Psoas muscle (tissue), 8 donors: ENCODE data around the gene TIGD7. TPM values are rescaled to one million over a fixed set of nuclear protein-coding genes. Genes with fewer than 3 reads are reported as not detected.
"Not testable (repeated sequence)": the region's sequence is repeated elsewhere in the genome, so short reads cannot be mapped to it uniquely, and the experiment has no call there.

ENCODE experiments used
- ATAC-seq, 4 donors: fragments of 200-7000 bp; cut with Tn5 transposase; one replicate each; pipeline ENCODE4 v1.9.1; 2020; ENCODE audit warnings: moderate library complexity in 3 of 4, mild to moderate bottlenecking in 2 of 4
- DNase-seq, 2 donors: peaks; one replicate each; pipeline ENCODE4 v3.0.0-alpha.2; 2020
- H3K27ac ChIP-seq: fragments of 200-600 bp; one replicate; pipeline ENCODE4 v1.8.0; 2022
- H3K27me3 ChIP-seq, 3 donors: fragments of 200-600 bp in 1 of 3; one replicate each; pipeline versions ENCODE4 v1.6.1 to v1.8.0; 2013 to 2022; ENCODE audit warnings: low read length in 2 of 3, mild to moderate bottlenecking in 2 of 3, moderate library complexity in 1 of 3; ENCODE audit not compliant: insufficient read depth in 3 of 3
- H3K36me3 ChIP-seq, 2 donors: fragments of 200-600 bp in 1 of 2; one replicate each; pipeline versions ENCODE4 v1.6.1 to v1.8.0; 2013 to 2022; ENCODE audit warnings: low read depth in 1 of 2, mild to moderate bottlenecking in 1 of 2, moderate library complexity in 1 of 2; ENCODE audit not compliant: insufficient read depth in 1 of 2
- H3K4me1 ChIP-seq: fragments of 200-600 bp; one replicate; pipeline ENCODE4 v1.8.0; 2022
- H3K4me3 ChIP-seq: fragments of 200-600 bp; one replicate; pipeline ENCODE4 v1.8.0; 2022; ENCODE audit warnings: mild to moderate bottlenecking
- H3K9me3 ChIP-seq: fragments of 200-600 bp; one replicate; pipeline ENCODE4 v1.8.0; 2022
- CTCF ChIP-seq: fragments of 200-600 bp; IDR thresholded peaks from one replicate; pipeline ENCODE4 v1.8.0; 2022; ENCODE audit warnings: antibody characterized with exemption
- WGBS, 3 donors: extraction: QIAGEN DNeasy Blood & Tissue Kit; methylation state at CpG; one replicate each; pipeline versions ENCODE4 v1.1.6 to v1.1.7; 2013; 5-methylcytosine and 5-hydroxymethylcytosine counted together
- intact Hi-C, 2 donors: fragments of 100-400 bp; cut with DNase I; formaldehyde crosslinking; loops; one replicate each; pipeline versions ENCODE4 v1.11.0 to v1.14.2; 2022
- polyA plus RNA-seq, 3 donors: library from polyadenylated mRNA; stranded (reverse); fragments of 200-250 nt; gene quantifications; one replicate each; pipeline ENCODE4 v1.2.3, GENCODE V29; 2013
- total RNA-seq, 4 donors: library from RNA; stranded (reverse); fragmentation: NEBNext Ultra II Directional in 2 of 4; extraction: Animal tissue kit (Norgen Biotek cat#: 25700) in 2 of 4; gene quantifications; one replicate each; pipeline versions ENCODE4 v1.2.1 to v1.2.4, GENCODE V29; 2021 to 2023
- donor health status: healthy with polysubstance abuse.
- donor health status: DM: no; HTN: no; CAD: no; lungs with moderate emphysema.
- donor health status: Bipolar disorder and iron deficiency.
- donor health status: healthy.
- donor health status: DM: yes; HTN: yes; CAD: no.
- donor health status: DM: no; HTN: no; CAD: no.
- donor health status: DM: no; HTN: no; CAD: no.
- donor health status: DM: yes; HTN: yes; CAD: no.

Gene TIGD7
- total and polyA plus RNA-seq, 7 donors: 3.1 to 9.4 (median 6.4) TPM

- Histone ChIP-seq H3K27ac (no peak overlapping the region), H3K4me1 (no peaks in the 10 kb centered on the region), H3K27me3 (no peaks in the 10 kb centered on the region), H3K4me3 (no peak overlapping the region), H3K9me3 (no peaks in the 10 kb centered on the region), H3K36me3 (no peaks in the 10 kb centered on the region)
- DNase-seq (no peak), ATAC-seq (no peak)
- TF ChIP-seq CTCF: no peak
- intact Hi-C loops: no loop called here
- WGBS, 3 donors: 75 to 81% (median 75%) methylated on average over 5 of the region's 5 CpGs
Observed at GRCh38 chr16:3276679-3277078, 28.6 kb downstream of the TIGD7 start.

GRCh38 chr16:3274947-3275346 is 30.3 kb downstream of the TIGD7 start:
- peaks cover 2% of the 10 kb centered on the region for H3K9me3 ChIP-seq

GRCh38 chr16:3274490-3274889 is 30.7 kb downstream of the TIGD7 start:
- no peak for TF ChIP-seq CTCF
- no peak overlapping the region for H3K27ac ChIP-seq
- no peaks in the 10 kb centered on the region for H3K27me3 ChIP-seq
- H3K36me3 ChIP-seq: no peaks in the 10 kb centered on the region
- no peaks in the 10 kb centered on the region for H3K4me1 ChIP-seq
- H3K9me3 ChIP-seq: peaks cover 4% of the 10 kb centered on the region
- 41 to 53% (median 50%) methylated on average over 4 of the region's 4 CpGs for WGBS, 3 donors
- ATAC-seq: no peak
- intact Hi-C loops: no loop called here
- H3K4me3 ChIP-seq: no peak overlapping the region
- no peak for DNase-seq

More at GRCh38 chr16:3274947-3275346, 30.3 kb downstream of the TIGD7 start:
- no peaks in the 10 kb centered on the region for H3K4me1 ChIP-seq
- no peak for TF ChIP-seq CTCF
- no peaks in the 10 kb centered on the region for H3K27me3 ChIP-seq
- no peak overlapping the region for H3K27ac ChIP-seq
- H3K4me3 ChIP-seq: no peak overlapping the region
- no peaks in the 10 kb centered on the region for H3K36me3 ChIP-seq
- DNase-seq (no peak), ATAC-seq (no peak)
- intact Hi-C loops: no loop called here

GRCh38 chr16:3271281-3271680 is 33.9 kb downstream of the TIGD7 start:
- H3K4me3 ChIP-seq, DNase-seq, ATAC-seq, H3K4me1 ChIP-seq, intact Hi-C loops, H3K27ac ChIP-seq, H3K9me3 ChIP-seq, H3K27me3 ChIP-seq: not testable (repeated sequence)
- peaks cover 0 to 18% of the 10 kb centered on the region in 2 donors for H3K36me3 ChIP-seq
- WGBS, 3 donors: 90 to 93% (median 93%) methylated on average over 22 of the region's 22 CpGs

- ATAC-seq, intact Hi-C loops: not testable (repeated sequence)
- WGBS, 3 donors: 71 to 85% (median 73%) methylated on average over 5 of the region's 5 CpGs
Observed at GRCh38 chr16:3270718-3271117, 34.5 kb downstream of the TIGD7 start.

GRCh38 chr16:3268294-3268693 is 36.9 kb downstream of the TIGD7 start:
- peaks cover 4% of the 10 kb centered on the region for H3K9me3 ChIP-seq
- DNase-seq (no peak), ATAC-seq (no peak)
- intact Hi-C loops: loop anchor here in 1 of 2 donors (10.0 kb wide), 1 partner anchor 227 kb away; the partner anchor contains the start of gene C16orf90
- TF ChIP-seq CTCF: no peak
- peaks cover 0 to 18% of the 10 kb centered on the region in 2 donors for H3K36me3 ChIP-seq
- no peak overlapping the region for H3K4me3 ChIP-seq
- 59 to 70% (median 68%) methylated on average over 1 of the region's 1 CpG for WGBS, 3 donors
- H3K27me3 ChIP-seq: no peaks in the 10 kb centered on the region
- H3K27ac ChIP-seq: no peak overlapping the region
- H3K4me1 ChIP-seq: no peaks in the 10 kb centered on the region

More at GRCh38 chr16:3270718-3271117, 34.5 kb downstream of the TIGD7 start:
- not testable (repeated sequence) for H3K27ac ChIP-seq, H3K4me3 ChIP-seq, H3K27me3 ChIP-seq, H3K4me1 ChIP-seq, DNase-seq, H3K9me3 ChIP-seq
- H3K36me3 ChIP-seq: peaks cover 0 to 18% of the 10 kb centered on the region in 2 donors
